Neuron (in vitro differentiated cells): ENCODE measurements around the gene DGCR8.
A peak's percentile ranks its signal among the peaks of the same experiment; 100 is the strongest.
"Not testable (repeated sequence)": the region's sequence is repeated elsewhere in the genome, so short reads cannot be mapped to it uniquely, and the experiment has no call there.

Source experiments
- H2AFZ ChIP-seq: one replicate; pipeline ENCODE4 v1.6.1; 2013; ENCODE audit warnings: low read depth, mild to moderate bottlenecking, inconsistent platforms, low read length, moderate library complexity
- H3K27me3 ChIP-seq: one replicate; pipeline ENCODE4 v1.6.1; 2013; ENCODE audit warnings: low read length; ENCODE audit not compliant: insufficient read depth
- H3K36me3 ChIP-seq: one replicate; pipeline ENCODE4 v1.6.1; 2013; ENCODE audit warnings: low read length; ENCODE audit not compliant: insufficient read depth
- H3K4me1 ChIP-seq: one replicate; pipeline ENCODE4 v1.6.1; 2013; ENCODE audit warnings: low read length; ENCODE audit not compliant: insufficient read depth
- H3K4me3 ChIP-seq: 2 replicates; pipeline ENCODE4 v1.5.1; 2013; ENCODE audit warnings: mild to moderate bottlenecking, low read length, moderate library complexity
- H3K9me3 ChIP-seq: one replicate; pipeline ENCODE4 v1.6.1; 2013; ENCODE audit warnings: low read length

Gene DGCR8

GRCh38 chr22:20065896-20066616, 14.0 kb upstream of the DGCR8 start:
- Histone ChIP-seq H3K4me3 (no peak overlapping the region), H3K4me1 (no peaks in the 10 kb centered on the region), H3K27me3 (no peaks in the 10 kb centered on the region), H3K36me3 (peaks cover 13% of the 10 kb centered on the region), H3K9me3 (no peaks in the 10 kb centered on the region), H2AFZ (no peak overlapping the region)

DNA sequence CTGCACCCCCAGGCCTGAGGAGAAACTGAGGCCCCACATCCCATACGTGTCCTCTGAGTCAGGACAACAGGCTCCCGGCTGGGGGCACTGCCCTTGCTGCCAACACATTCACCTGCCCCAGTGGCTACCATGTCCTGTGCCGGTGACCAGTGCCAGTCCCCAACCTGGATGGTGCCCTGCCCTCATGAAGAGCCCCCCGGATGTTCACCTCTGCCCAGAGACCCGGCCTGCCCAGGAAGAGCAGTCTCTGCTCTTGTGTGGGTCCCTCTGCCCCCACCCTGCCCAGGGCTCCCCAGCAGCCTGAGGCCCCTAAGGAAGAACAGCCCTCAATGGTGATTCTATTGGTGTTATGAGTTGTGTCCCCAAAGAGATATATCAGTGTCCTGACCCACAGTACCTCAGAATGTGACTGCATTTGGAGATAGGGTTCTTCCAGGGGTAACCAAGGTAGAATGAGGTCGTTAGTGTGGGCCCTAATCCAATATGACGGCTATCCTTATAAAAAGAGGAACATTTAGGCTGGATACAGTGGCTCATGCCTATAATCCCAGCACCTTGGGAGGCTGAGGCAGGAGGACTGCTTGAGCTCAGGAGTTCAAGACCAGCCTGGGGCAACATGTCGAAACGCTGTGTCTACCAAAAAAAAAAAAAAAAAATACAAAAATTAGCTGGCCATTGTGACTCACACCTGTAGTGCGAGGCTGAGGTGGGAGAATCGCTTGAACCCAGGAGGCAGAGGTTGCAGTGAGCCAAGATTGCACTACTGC, 13.2 kb upstream of the DGCR8 start:
- H2AFZ ChIP-seq, result no peak overlapping the region
- H3K27me3 ChIP-seq, result no peaks in the 10 kb centered on the region
- H3K4me3 ChIP-seq, result no peak overlapping the region
- H3K4me1 ChIP-seq, result no peaks in the 10 kb centered on the region
- H3K36me3 ChIP-seq, result peaks cover 8% of the 10 kb centered on the region
- H3K9me3 ChIP-seq, result no peaks in the 10 kb centered on the region

GRCh38 chr22:20067384-20067682, 12.7 kb upstream of the DGCR8 start:
- not testable (repeated sequence) for H2AFZ ChIP-seq, H3K36me3 ChIP-seq, H3K27me3 ChIP-seq, H3K9me3 ChIP-seq, H3K4me3 ChIP-seq, H3K4me1 ChIP-seq

GRCh38 chr22:20068640-20069039, 11.4 kb upstream of the DGCR8 start:
- H2AFZ ChIP-seq, result no peak overlapping the region
- H3K4me1 ChIP-seq, result no peaks in the 10 kb centered on the region

GRCh38 chr22:20069331-20070042, 10.6 kb upstream of the DGCR8 start:
- no peaks in the 10 kb centered on the region for H3K36me3 ChIP-seq
- H3K27me3 ChIP-seq, result no peaks in the 10 kb centered on the region
- no peak overlapping the region for H2AFZ ChIP-seq
- no peaks in the 10 kb centered on the region for H3K4me1 ChIP-seq
- no peak overlapping the region for H3K4me3 ChIP-seq
- no peaks in the 10 kb centered on the region for H3K9me3 ChIP-seq

More at GRCh38 chr22:20068640-20069039, 11.4 kb upstream of the DGCR8 start:
- Histone ChIP-seq H3K36me3 (no peaks in the 10 kb centered on the region), H3K4me3 (no peak overlapping the region), H3K9me3 (no peaks in the 10 kb centered on the region), H3K27me3 (no peaks in the 10 kb centered on the region)

DNA sequence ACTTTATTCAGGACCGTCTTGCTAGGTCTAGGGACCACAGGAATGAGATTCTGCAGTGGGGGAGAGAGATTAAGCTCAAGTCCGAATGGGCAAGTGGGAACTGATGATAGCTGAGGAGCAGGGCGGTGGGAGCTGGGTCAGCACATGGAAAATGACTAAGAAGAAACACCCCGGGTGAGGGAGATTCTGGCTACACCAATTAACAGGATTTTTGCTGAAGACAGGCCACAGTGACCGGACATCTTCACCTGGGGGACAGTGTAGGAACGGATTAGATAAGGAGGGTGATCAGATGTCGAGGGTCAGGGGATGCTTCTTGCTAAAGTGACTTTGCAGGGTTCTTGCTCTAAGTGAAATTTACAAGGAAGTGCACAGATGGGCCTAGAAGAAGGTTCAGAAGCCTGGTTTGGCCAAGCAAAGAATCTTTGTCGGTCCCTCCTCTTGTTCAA, 8.5 kb upstream of the DGCR8 start:
- Histone ChIP-seq H3K9me3 (no peaks in the 10 kb centered on the region), H3K27me3 (no peaks in the 10 kb centered on the region), H3K4me1 (peaks cover 4% of the 10 kb centered on the region), H3K36me3 (no peaks in the 10 kb centered on the region), H3K4me3 (no peak overlapping the region), H2AFZ (no peak overlapping the region)

DNA sequence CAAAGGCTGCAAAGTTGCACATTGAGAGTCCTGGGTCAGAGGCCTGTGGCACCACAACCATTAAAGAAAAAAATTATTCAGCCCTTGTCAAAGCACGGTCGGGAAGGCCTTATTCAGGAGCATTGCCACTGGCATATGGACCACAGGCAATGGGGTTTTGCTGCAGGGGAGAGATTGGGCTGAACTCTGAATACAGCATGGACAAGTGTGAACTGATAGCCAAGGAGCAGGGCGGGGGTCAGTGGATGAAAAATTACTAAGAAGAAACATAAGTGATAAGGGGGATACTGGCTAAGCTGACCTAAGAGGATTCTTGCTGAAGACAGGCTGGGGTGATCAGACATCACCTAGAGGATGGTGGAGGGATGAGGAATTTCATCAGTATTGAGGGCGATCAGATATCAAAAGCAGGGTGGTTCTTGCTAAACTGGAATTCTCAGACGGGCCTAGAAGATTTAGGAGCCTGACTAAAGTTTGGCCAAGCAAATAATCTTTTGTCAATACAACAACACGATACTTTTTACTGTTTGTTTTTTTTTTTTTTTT, 3.3 kb upstream of the DGCR8 start:
- Histone ChIP-seq H3K27me3 (no peaks in the 10 kb centered on the region), H3K4me1 (peaks cover 13% of the 10 kb centered on the region), H2AFZ (no peak overlapping the region), H3K36me3 (no peaks in the 10 kb centered on the region), H3K9me3 (no peaks in the 10 kb centered on the region), H3K4me3 (no peak overlapping the region)

DNA sequence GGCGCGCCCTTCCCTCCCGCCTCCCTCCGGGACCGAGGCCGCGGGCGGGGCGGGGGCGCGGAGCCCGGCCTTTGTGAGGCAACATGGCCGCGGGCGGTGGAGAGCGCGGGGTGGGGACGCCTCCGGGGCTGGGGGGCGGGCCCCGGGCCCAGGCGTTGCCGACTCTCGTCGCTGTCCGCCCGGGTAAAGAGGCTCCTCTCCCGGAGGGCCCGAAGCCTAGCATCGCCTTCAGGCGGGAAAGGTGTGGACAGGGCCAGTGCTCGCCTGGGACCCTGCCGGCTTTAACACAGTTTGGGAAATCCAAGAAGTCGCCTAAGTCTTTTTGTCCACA, 369 bp downstream of the DGCR8 start:
- H3K4me3 ChIP-seq, result peak overlapping the region; percentile 78
- H3K27me3 ChIP-seq, result no peaks in the 10 kb centered on the region
- H2AFZ ChIP-seq, result no peak overlapping the region
- no peaks in the 10 kb centered on the region for H3K9me3 ChIP-seq
- H3K36me3 ChIP-seq, result peaks cover 12% of the 10 kb centered on the region
- H3K4me1 ChIP-seq, result peaks cover 37% of the 10 kb centered on the region

- no peaks in the 10 kb centered on the region for H3K9me3 ChIP-seq
- no peaks in the 10 kb centered on the region for H3K27me3 ChIP-seq
- peaks cover 37% of the 10 kb centered on the region for H3K4me1 ChIP-seq
- peak overlapping the region; percentile 78 for H3K4me3 ChIP-seq
- H2AFZ ChIP-seq, result no peak overlapping the region
- peaks cover 18% of the 10 kb centered on the region for H3K36me3 ChIP-seq
Measured at GRCh38 chr22:20080776-20081654, 974 bp downstream of the DGCR8 start.

DNA sequence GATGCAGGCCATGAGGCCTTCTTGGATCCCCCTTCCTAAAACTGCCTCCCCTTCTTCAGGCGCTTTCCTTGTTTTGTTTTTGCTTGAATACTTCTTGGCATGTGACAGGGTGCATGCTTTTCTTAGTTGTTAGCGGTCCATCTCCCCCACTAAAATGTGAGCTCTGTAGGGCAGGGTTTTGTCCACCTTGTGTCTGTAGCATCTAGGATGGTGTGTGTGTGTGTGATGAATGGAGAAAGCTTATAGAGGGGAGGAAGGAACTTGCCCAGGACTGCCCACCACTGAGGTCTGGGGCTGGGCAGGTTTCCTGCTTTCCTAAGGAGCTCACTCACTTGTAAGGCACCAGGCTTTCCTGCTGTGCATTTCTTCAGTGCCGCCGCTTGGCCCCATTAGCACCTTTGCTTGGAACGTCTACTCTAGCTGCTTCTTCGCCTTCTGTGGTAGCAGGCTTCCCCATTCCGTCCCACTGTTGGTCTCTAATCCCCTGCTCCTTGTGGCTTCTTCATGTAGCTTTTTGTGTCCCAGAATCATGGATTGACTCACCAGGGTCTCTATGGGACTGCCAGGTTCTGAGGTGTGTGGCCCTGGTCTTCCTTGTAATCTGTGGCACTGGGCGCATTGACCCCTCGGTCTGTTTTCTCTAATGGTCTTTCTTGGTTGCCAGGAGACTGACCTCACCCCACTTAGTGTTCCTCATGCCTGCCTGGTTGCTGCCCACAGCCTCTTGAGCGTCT, 3.3 kb downstream of the DGCR8 start:
- H3K4me3 ChIP-seq, result no peak overlapping the region
- H3K4me1 ChIP-seq, result peaks cover 30% of the 10 kb centered on the region
- H3K27me3 ChIP-seq, result no peaks in the 10 kb centered on the region
- no peaks in the 10 kb centered on the region for H3K9me3 ChIP-seq
- no peak overlapping the region for H2AFZ ChIP-seq
- H3K36me3 ChIP-seq, result peaks cover 41% of the 10 kb centered on the region

- Histone ChIP-seq H3K4me3 (no peak overlapping the region), H3K27me3 (no peaks in the 10 kb centered on the region)
Measured at GRCh38 chr22:20083891-20084546, 4.0 kb downstream of the DGCR8 start.

More at GRCh38 chr22:20083891-20084546, 4.0 kb downstream of the DGCR8 start:
- H3K4me1 ChIP-seq, result peaks cover 30% of the 10 kb centered on the region
- H2AFZ ChIP-seq, result no peak overlapping the region
- no peaks in the 10 kb centered on the region for H3K9me3 ChIP-seq
- H3K36me3 ChIP-seq, result peaks cover 48% of the 10 kb centered on the region
